ENCODE results near the gene DDIT4.

Gene DDIT4

GRCh38 chr10:72308320-72308987 is 34.7 kb downstream of the DDIT4 start:
- DNase-seq, result no peak
- Histone ChIP-seq H3K4me3 (ENCODE audit: low read depth, low read length) (no peak overlapping the region), H3K27ac (no peak overlapping the region), H3K36me3 (no peaks in the 10 kb centered on the region), H3K9me3 (ENCODE audit: severe bottlenecking) (no peaks in the 10 kb centered on the region), H3K27me3 (ENCODE audit: insufficient read depth, low read depth, severe bottlenecking) (no peaks in the 10 kb centered on the region)
- TF ChIP-seq CTCF (IDR thresholded peaks at IDR 0.05; ENCODE audit: low read depth, low read length), result no peak

GRCh38 chr10:72309290-72310240 is 35.8 kb downstream of the DDIT4 start:
- no peak for TF ChIP-seq CTCF (IDR thresholded peaks at IDR 0.05; ENCODE audit: low read depth, low read length)
- no peaks in the 10 kb centered on the region for H3K27me3 ChIP-seq (ENCODE audit: insufficient read depth, low read depth, severe bottlenecking)
- H3K36me3 ChIP-seq, result no peaks in the 10 kb centered on the region
- no peak overlapping the region for H3K4me3 ChIP-seq (ENCODE audit: low read depth, low read length)
- H3K27ac ChIP-seq, result no peak overlapping the region
- no peaks in the 10 kb centered on the region for H3K9me3 ChIP-seq (ENCODE audit: severe bottlenecking)
- DNase-seq, result no peak

- Histone ChIP-seq H3K9me3 (ENCODE audit: severe bottlenecking) (no peaks in the 10 kb centered on the region), H3K4me3 (ENCODE audit: low read depth, low read length) (no peak overlapping the region), H3K27me3 (ENCODE audit: insufficient read depth, low read depth, severe bottlenecking) (no peaks in the 10 kb centered on the region), H3K27ac (no peak overlapping the region), H3K36me3 (no peaks in the 10 kb centered on the region)
- DNase-seq, result no peak
- no peak for TF ChIP-seq CTCF (IDR thresholded peaks at IDR 0.05; ENCODE audit: low read depth, low read length)
Measured at GRCh38 chr10:72310241-72310633, 36.5 kb downstream of the DDIT4 start.

- Histone ChIP-seq H3K27me3 (ENCODE audit: insufficient read depth, low read depth, severe bottlenecking) (no peaks in the 10 kb centered on the region), H3K4me3 (ENCODE audit: low read depth, low read length) (no peak overlapping the region), H3K9me3 (ENCODE audit: severe bottlenecking) (no peaks in the 10 kb centered on the region), H3K36me3 (no peaks in the 10 kb centered on the region), H3K27ac (no peak overlapping the region)
- TF ChIP-seq CTCF (IDR thresholded peaks at IDR 0.05; ENCODE audit: low read depth, low read length), result no peak
- no peak for DNase-seq
Measured at GRCh38 chr10:72310636-72311035, 36.9 kb downstream of the DDIT4 start.

GRCh38 chr10:72311667-72312066 is 37.9 kb downstream of the DDIT4 start:
- no peak for TF ChIP-seq CTCF (IDR thresholded peaks at IDR 0.05; ENCODE audit: low read depth, low read length)
- H3K9me3 ChIP-seq (ENCODE audit: severe bottlenecking), result no peaks in the 10 kb centered on the region
- H3K36me3 ChIP-seq, result no peaks in the 10 kb centered on the region
- H3K4me3 ChIP-seq (ENCODE audit: low read depth, low read length), result no peak overlapping the region
- no peaks in the 10 kb centered on the region for H3K27me3 ChIP-seq (ENCODE audit: insufficient read depth, low read depth, severe bottlenecking)
- DNase-seq, result no peak
- no peak overlapping the region for H3K27ac ChIP-seq

All from WERI-Rb-1 (cell line).